HG03378 (cell line): Measurements from ENCODE around the gene ALK.

Source experiments
- ATAC-seq: cut with Tn5 transposase; IDR thresholded peaks from one replicate; pipeline ENCODE4 v1.9.1; 2021; ENCODE audit warnings: mild to moderate bottlenecking, moderate library complexity; ENCODE audit not compliant: unreplicated experiment

The ALK gene

DNA sequence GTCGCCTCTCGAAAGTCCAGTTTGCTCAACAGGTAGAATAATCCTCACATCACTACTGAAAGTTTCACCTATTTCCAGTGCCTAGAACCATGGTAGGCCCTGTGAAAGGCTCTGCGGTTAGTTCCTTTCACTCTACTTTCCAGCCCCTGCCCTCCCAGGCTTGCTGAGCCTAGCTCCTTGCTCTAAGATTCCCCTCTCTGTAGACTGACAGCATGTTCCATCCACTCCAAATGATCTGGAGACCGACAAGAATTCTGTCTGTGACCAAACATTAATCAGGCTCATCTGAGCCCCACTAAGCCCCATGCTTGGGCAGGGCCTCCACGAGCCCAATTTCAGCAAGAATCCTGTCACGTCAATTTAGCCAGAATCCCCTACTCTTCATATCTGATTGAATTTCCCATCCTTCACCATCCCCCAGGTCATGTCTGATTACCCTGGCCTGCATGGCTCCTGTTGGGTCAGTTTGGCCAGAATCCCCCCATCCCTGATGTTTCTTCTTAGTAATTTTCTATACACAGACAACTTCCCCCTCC, 307.0 kb downstream of the ALK start:
- no peak for ATAC-seq

DNA sequence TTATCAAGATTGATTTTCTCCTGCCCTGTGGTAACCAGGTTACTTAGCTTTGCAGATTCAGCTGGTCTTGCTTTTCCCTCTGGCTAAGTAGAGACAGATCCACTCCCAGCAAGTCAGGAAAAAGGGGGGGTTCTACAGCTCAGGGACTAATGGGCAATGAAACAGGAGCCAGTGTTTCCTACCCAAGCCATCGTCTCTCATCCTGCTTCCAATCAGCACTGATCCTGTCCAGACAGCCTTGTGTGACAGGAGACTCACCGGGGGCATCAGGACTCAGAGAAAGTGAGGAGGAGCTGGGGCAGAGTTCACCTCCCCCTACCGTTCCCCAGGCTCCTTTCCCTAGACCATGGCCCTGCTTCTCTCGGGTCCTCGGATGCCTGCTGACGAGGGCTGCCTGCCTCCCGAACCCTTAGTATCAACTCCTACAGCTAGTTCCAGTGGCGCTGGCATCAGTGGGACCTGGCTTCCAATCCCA, 307.6 kb downstream of the ALK start:
- no peak for ATAC-seq

DNA sequence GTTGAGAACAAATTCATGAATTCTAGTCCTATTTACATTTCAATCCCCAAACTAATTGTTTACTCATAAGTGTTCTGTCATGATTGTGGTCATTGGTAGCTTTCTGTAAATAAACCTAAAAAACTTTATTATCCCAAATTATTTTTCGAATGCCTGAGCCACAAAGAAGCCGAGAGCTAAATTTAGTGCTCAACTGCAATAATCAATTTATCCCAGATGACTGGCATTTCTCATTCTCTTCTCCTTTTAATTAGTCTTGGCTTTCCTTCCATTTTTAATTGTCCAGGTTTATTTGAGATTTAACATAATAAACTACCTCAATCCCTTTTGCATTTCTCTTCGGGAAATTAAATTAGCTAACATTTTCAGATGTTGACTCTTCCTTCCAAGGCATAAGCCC, 308.3 kb downstream of the ALK start:
- ATAC-seq = no peak

DNA sequence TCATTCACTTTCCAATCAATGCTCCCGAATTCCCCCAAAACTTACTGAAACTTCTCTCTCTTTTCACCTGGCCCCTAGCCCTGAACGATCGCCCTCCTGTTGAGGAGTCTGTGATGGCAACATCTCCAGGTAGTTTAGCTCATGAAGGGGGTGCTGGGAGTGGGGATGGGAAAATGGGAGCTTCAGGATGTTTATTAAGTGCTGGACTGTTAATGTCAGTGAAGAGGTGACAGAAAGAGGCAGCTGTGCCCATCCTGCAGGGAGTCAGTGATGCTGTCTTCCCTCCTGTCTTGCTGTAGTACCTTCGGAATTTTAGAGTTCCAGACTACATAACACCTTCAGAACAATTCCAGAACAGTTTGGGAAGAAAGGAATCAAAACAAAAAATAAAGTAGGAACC, 308.8 kb downstream of the ALK start:
- no peak for ATAC-seq

DNA sequence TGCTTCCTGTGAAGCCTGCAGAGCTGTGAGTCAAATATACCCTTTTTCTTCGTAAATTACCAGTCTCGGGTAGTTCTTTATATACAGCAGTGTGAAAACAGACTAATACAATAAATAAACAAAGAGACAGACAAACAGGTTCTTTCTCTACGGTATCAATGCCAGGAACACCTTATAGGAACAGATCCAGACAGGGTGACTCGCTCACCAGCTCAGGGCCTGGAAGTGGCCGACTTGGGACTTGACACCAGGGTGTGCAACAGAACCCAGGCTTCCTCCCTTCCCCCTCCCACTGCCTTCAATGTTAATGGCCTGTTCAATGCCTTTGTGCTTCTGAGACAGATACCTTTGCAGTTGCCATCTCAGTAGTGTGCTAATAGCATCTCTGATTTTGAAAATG, 309.5 kb downstream of the ALK start:
- ATAC-seq = no peak

DNA sequence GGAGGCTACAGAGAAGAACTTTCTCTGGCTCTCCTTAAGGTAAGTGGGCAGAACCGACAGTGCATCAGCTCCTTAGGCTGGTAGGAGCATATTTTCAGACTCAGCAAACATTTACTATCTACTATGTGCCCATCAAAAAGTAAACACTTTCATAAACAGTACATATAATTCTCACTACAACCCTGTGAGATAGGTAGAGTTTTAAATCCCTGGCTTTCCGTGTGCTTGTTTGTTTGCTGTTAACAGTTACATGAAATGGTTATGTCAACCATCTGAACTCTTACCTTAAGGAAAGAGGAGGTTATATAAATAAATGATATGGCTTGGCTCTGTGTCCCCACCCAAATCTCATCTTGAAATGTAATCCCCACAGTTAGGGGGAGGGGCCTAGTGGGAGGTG, 310.1 kb downstream of the ALK start:
- ATAC-seq = no peak

- no peak for ATAC-seq
Observed at GRCh38 chr2:29610569-29610968, 310.8 kb downstream of the ALK start.

- ATAC-seq = no peak
Observed at GRCh38 chr2:29607038-29607420, 314.4 kb downstream of the ALK start.

GRCh38 chr2:29606104-29607037, 315.0 kb downstream of the ALK start:
- ATAC-seq = no peak

DNA sequence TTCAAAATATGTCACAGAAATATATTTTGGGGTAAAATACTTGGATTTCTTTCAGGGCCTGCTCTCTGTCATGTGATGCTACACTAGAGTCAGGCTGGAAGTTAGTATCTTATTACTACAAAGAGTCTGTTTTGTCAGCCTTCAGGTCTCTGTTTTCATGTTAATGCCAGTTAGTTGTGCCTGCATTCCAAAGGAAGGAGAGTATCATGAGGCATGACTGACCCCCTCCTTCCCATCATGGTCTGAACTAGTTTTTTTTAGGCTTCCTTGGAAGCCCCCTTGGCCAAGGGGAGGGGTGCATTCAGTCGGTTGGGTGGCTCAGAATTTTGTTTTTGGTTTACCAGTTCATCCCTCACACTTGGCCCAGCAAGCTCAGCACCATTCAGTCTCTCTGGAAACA, 318.0 kb downstream of the ALK start:
- no peak for ATAC-seq

DNA sequence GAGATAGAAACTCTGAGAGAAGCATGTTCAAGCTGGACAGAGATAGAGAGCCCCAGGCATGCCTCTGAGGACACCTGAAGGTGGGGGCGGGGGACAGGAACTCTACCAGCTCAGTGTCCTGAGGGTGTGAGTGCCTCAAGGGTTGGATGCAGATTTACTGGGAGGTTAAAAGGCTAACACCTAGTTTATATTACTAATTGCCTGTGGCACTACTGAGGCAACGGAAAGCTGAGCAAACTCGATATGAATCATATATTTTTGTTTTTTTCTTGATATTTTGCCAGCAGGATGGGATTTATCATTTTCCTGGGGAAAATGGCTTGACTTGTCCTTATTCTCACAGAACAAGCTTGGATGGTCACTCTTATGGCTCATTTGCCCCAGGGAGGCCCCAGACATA, 319.5 kb downstream of the ALK start:
- no peak for ATAC-seq

GRCh38 chr2:29601321-29601720, 320.1 kb downstream of the ALK start:
- ATAC-seq = no peak

DNA sequence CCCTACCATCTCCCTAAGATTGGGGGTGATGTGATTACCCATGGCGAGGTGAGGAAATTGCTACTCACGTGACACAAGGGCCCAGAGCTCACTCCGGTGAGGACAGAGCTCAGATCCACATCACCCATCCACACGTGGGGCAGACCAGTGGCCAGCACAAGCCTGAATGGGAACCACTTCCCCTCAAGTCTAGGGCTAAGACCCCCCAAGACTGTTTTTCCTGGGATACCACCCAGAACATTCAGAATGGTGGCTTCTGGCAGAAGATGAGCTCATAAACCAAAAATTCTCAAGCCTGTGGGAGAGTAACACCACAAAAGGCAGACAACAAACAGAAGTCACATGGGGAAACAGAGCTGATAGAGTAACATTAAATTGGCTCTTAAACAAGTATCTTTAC, 321.4 kb downstream of the ALK start:
- no peak for ATAC-seq

GRCh38 chr2:29598978-29599377, 322.4 kb downstream of the ALK start:
- ATAC-seq = no peak

GRCh38 chr2:29597035-29597434, 324.4 kb downstream of the ALK start:
- ATAC-seq = no peak

DNA sequence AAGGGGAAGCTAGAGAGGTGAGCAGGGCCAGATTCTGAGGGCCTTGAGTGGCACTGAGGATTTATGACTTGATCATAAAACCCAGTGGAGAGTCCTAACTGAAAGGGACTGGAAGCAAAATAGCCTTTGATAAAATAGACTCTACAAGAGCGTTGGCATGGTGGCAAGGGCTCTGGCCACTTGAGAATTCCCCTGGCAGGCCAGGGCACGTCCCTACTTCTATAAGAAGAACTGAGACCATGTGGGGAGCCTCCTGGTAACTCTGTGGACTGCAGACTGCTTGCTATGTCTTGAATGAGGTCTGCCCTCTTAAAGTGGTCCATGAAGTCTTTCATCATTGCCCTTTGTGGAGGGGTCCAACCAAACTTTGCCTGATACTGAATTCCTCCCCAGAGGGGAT, 324.8 kb downstream of the ALK start:
- ATAC-seq = no peak

- ATAC-seq = no peak
Observed at GRCh38 chr2:29591600-29591999, 329.8 kb downstream of the ALK start.

DNA sequence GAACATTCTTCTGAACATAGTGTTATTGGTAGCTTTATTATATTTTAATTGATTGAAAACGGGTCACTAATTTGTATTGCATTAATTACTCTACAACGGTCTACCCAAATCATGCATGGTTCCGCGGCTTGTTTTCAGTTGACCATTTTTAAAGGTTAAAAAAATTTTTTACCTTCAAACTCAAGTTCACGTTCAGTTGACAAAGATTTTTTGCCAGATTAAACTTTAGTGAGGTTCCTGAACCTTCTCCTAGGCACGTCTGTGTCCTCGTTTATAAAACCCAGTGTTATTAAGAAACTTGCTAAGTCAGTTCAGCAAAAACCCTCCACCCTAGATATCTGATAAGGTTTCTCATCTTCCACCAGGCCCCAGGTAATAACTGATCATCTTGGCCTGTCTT, 331.2 kb downstream of the ALK start:
- no peak for ATAC-seq

GRCh38 chr2:29589440-29590103, 331.8 kb downstream of the ALK start:
- ATAC-seq = no peak

DNA sequence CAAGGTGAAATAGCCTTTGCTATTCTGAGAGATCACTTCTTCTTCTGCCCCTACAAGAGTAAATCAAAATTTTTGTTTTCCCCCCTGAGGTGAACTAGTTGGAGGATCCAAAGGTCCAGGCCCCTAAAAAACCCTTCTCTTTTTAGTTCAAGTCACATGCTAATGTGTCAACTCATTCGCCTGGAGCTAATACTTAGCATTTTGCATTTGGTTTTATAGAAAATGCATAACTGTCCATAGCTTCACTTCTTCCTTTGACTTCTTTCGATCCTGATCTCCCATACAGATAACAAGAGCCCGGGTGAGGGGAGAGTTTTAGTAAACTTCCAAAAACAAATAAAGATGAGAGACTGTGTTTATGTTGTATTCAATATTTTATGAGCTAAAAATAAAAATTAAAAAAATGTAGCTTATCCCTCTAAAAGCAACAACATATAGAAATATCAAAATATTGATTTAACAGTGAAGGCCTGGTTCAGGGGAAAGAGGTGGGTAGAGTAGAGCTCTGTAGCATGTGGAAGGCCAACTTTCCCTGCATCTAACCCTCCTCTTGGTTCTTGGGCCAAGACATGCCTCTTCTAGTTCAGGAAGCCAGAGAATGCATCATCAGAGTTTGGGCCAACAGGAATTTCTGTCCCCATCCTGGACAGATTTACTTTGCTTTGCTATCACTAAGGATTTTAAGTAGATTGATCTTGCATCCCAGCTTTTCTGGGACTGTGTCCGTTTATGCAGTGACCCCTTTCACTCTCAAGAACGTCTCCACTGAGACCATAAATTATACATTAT, 333.8 kb downstream of the ALK start:
- no peak for ATAC-seq

DNA sequence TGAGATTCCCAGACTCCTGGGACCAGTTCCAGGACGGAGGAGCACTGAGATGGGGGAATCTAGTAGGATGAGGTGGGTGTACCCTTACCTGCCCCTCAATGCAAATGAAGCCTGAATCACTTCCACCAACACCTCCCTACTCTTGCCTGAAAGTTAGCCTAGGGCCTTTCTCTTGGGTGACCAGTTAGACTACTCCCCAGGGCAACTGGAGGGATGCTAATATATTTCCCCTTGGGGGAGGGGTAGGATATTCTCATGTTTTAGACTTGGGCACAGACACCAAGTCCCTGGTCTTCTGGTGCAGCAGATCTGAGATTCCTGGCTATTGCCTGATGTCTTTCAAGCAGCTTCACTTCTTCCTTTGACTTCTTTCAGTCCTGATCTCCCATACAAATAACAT, 334.5 kb downstream of the ALK start:
- no peak for ATAC-seq
